ENCODE results near the gene ANTXR1.

The ANTXR1 gene

GRCh38 chr2:69186614-69187013 is 173.6 kb downstream of the ANTXR1 start:
- no peak for DNase-seq

- DNase-seq = no peak
Observed at GRCh38 chr2:69188182-69188900, 175.4 kb downstream of the ANTXR1 start.

- no peak for DNase-seq
Observed at GRCh38 chr2:69190743-69191404, 177.9 kb downstream of the ANTXR1 start.

GRCh38 chr2:69191634-69192033 is 178.7 kb downstream of the ANTXR1 start:
- DNase-seq = no peak

GRCh38 chr2:69192176-69192945 is 179.4 kb downstream of the ANTXR1 start:
- DNase-seq = no peak

- no peak for DNase-seq
Observed at GRCh38 chr2:69195706-69196105, 182.7 kb downstream of the ANTXR1 start.

- DNase-seq = no peak
Observed at GRCh38 chr2:69196327-69197117, 183.5 kb downstream of the ANTXR1 start.

GRCh38 chr2:69200107-69200520 is 187.1 kb downstream of the ANTXR1 start:
- DNase-seq = no peak

GRCh38 chr2:69201259-69201658 is 188.3 kb downstream of the ANTXR1 start:
- DNase-seq = no peak

GRCh38 chr2:69202327-69202726 is 189.3 kb downstream of the ANTXR1 start:
- no peak for DNase-seq

GRCh38 chr2:69203166-69203985 is 190.4 kb downstream of the ANTXR1 start:
- no peak for DNase-seq

GRCh38 chr2:69204654-69205053 is 191.7 kb downstream of the ANTXR1 start:
- DNase-seq = no peak

GRCh38 chr2:69205076-69205475 is 192.1 kb downstream of the ANTXR1 start:
- DNase-seq = no peak

- no peak for DNase-seq
Observed at GRCh38 chr2:69205491-69205890, 192.5 kb downstream of the ANTXR1 start.

GRCh38 chr2:69208023-69208595 is 195.1 kb downstream of the ANTXR1 start:
- DNase-seq = no peak

- no peak for DNase-seq
Observed at GRCh38 chr2:69209482-69209881, 196.5 kb downstream of the ANTXR1 start.

GRCh38 chr2:69210385-69210784 is 197.4 kb downstream of the ANTXR1 start:
- no peak for DNase-seq

GRCh38 chr2:69211048-69211447 is 198.1 kb downstream of the ANTXR1 start:
- DNase-seq = no peak

GRCh38 chr2:69211686-69212085 is 198.7 kb downstream of the ANTXR1 start:
- DNase-seq = no peak

- DNase-seq = no peak
Observed at GRCh38 chr2:69212238-69213028, 199.5 kb downstream of the ANTXR1 start.

- DNase-seq = no peak
Observed at GRCh38 chr2:69213201-69213600, 200.2 kb downstream of the ANTXR1 start.

Data from NCI-H146 (cell line).